Gastroesophageal sphincter (tissue), 3 donors: Measurements from ENCODE around the gene FREY1.

Source experiments
- CTCF ChIP-seq, 4 experiments: fragments of 200-600 bp in 2 of 4; fragments of 450-650 bp in 2 of 4; sonication (generic) in 1 of 4; IDR thresholded peaks; one replicate each; pipeline ENCODE4 v1.5.1; 2017 to 2019; ENCODE audit warnings: antibody characterized with exemption in 4 of 4, mild to moderate bottlenecking in 2 of 4, moderate library complexity in 2 of 4
- EP300 ChIP-seq: sonication (generic); formaldehyde crosslinking; IDR thresholded peaks from one replicate; pipeline ENCODE4 v1.6.1; 2017; ENCODE audit warnings: antibody characterized with exemption, mild to moderate bottlenecking

- TF ChIP-seq CTCF (IDR thresholded peaks at IDR 0.05), result no peak
- no peak for TF ChIP-seq EP300
These were observed 2.7 kb downstream of the FREY1 start for GRCh38 chr11:45904309-45904915.
